KBM-7 (cell line): Measurements from ENCODE around the gene SEC61G.

Experiments
- DNase-seq: peaks from one replicate; pipeline ENCODE4 v3.0.0-alpha.2; 2015
- in situ Hi-C: fragments of 300-500 bp; cut with MboI; formaldehyde crosslinking; loops from 2 replicates; pipeline ENCODE4 v1.14.3; 2020; ENCODE audit warnings: low sequenced_read_pairs, low pct_unique_long_range_greater_than_20kb, mixed read lengths

Gene SEC61G

DNA sequence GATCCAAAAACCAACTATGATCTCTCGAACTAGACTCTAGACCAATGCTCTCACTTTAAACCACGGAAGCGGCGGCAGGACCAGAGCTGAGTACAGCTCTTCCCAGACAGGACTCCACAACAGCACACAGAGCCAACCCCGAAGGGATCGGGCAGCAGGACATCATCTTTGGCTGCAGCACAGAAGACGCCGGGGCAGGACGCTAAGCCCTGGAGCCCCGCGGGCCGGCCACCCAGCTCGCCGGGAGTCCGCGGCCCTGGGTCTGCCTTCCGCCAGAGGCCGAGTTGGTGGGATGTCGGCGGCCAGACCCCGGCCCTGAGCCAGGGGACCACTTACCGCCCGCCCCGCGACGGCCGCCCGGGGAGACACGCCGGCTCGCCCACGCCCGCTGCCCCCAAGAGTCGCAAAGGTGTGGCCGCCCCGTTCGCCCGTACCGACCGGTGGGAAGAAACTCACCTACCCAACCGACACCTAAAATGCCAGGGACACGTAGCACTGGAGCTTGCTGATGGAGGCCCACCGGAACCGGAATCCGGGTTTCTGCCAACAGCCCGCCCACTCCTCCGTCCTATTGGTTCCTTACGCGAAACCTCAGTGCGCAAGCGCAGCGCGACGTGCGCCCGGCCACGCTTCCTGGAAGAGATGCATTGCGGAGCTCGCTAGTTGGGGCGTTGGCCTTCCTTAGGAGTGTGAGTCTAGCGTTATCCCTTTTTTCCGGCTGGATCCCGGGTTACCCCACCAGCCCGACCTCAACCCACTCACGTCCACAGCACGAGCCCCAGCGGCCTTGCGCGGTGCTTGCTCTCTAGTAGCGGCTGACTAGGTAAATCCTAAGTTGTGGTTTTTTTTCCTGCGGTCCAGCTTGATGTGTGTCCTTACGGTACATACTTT, at the start of gene SEC61G:
TSS of gene SEC61G (minus strand) at position 510 of the 891 bp plus-strand sequence. CDS start 1,623 bp downstream, outside the sequence.
- in situ Hi-C loops, result no loop called here
- peak; percentile 93 for DNase-seq

DNA sequence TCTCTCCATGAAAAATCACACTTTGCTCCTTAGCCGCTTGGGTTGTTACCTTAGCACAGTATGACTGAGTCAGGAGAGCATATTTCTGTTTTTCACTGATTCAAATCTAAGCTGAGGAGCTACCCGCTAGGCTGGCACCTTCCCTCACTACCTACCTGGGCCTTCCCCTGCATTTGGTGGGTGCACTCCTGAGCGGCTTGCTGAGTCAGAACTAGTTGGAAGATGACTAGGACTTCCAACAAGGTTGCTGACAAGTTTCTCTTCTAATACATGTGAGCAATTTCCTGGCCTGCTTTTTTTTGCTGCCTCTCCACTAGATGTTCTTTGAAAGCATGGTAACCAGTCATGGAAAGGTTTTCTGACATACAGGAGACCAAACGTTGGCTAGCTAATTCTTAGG, 43.8 kb upstream of the SEC61G start:
- DNase-seq, result no peak
- in situ Hi-C loops, result no loop called here

DNA sequence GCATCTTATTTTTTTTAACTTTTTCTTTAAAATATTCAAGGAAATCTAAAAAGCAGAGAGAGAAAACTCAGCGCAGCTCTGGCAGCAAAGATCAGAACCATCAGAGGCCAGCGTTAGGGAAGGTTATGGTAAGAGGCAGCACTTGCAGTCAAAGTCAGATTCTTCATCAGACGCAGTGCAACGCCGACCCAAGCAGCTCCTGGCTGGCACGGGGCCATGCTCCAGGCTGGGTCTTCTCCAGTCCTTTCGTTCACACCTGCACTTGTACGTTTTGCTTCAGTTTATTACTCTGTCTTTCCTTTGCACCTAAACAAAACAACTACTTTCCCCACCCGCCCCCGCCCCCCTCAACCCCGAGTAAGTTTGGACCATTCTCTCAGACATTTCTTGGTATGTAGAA, 43.1 kb upstream of the SEC61G start:
- DNase-seq, result no peak
- in situ Hi-C loops, result no loop called here

GRCh38 chr7:54799792-54800191, 40.8 kb upstream of the SEC61G start:
- in situ Hi-C loops, result loop anchor here (25.0 kb wide), 1 partner anchor 463 kb away; no protein-coding TSS in a partner anchor
- no peak for DNase-seq

- in situ Hi-C loops, result loop anchor here (25.0 kb wide), 1 partner anchor 464 kb away; no protein-coding TSS in a partner anchor
- DNase-seq, result no peak
Measured at GRCh38 chr7:54798530-54798929, 39.5 kb upstream of the SEC61G start.

DNA sequence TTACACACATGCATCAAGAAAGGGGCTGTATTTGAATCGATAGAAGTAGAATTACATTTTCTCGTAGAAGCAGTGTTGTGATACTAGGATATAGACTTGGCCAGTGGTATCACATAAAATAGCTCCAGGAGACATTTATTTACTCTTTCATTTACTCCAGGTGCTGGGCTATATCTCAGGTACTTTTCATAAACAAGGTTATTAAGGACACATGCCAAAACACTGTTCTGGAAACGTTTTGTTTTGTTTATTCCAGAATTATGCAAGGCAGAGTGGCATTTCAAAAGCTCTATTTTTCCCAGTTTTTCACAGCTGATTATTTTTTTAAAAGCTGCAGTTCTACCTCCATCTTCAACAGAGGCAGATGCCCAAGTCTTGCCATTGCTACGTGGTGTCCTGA, 37.8 kb upstream of the SEC61G start:
- DNase-seq, result no peak
- in situ Hi-C loops, result loop anchor here (25.0 kb wide), 1 partner anchor 465 kb away; no protein-coding TSS in a partner anchor

GRCh38 chr7:54796150-54796549, 37.1 kb upstream of the SEC61G start:
- DNase-seq, result no peak
- in situ Hi-C loops, result loop anchor here (25.0 kb wide), 1 partner anchor 466 kb away; no protein-coding TSS in a partner anchor

- in situ Hi-C loops, result loop anchor here (25.0 kb wide), 1 partner anchor 470 kb away; no protein-coding TSS in a partner anchor
- no peak for DNase-seq
Measured at GRCh38 chr7:54792383-54792782, 33.4 kb upstream of the SEC61G start.

DNA sequence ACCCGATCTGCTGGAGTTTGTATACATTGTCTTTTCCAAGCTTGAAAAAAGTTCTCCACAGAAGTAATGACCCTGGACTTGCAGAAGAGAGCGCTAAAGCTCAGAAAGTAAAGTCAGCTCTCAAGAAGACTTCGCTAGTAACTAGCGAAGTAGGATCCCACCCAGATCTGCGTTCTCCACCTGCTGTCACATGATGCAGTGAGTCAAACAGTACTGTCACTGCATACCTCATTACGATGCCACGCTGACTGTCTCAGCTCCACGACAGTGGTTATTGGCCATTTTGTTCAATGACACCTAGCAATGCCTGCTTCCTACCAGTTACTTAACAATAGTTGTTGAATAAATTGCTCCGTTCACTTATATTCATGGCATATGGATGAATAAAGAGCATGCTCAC, 29.7 kb upstream of the SEC61G start:
- in situ Hi-C loops, result loop anchor here (25.0 kb wide), 1 partner anchor 474 kb away; no protein-coding TSS in a partner anchor
- DNase-seq, result peak; percentile 53

- in situ Hi-C loops, result loop anchor here (25.0 kb wide), 1 partner anchor 477 kb away; no protein-coding TSS in a partner anchor
- DNase-seq, result no peak
Measured at GRCh38 chr7:54785261-54785660, 26.2 kb upstream of the SEC61G start.

DNA sequence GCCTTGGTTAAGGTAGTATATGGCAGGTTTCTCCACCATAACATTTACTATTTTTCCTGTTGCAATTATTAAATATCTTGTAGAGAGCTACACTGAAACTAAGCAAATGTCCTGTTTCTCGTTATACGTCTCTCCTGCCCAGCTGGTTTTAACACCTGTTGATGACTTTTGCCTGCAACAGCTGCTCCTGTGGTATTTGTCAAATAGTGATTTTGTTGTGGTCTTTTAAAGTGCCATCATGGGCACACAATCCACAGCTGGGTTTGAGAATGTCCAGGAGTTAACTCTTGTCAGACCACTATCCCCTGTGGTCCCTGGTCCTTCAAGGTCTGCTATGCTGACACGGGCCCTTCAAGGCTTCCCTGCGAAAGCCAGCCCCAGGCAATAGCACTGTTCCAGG, 24.9 kb upstream of the SEC61G start:
- in situ Hi-C loops, result loop anchor here (25.0 kb wide), 1 partner anchor 478 kb away; no protein-coding TSS in a partner anchor
- no peak for DNase-seq

DNA sequence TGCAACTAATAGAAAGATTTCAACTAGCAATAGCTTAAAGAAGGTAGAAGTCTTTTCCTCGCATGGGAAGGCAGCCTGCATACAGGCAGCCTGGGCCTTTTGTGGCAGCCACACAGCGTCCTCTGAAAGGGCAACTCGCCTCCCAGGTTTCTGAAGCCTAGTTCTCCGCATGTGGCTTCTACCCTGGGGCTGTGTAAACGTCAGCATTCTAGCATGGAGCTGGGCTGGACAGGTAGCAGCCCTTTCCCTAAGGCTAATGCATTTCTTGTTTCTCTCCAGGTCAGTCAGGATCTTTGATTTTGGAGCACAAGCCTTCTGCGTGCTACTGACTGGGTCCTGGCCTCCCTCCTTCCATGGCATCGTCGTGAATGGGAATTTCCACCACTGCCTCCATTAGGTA, 23.8 kb upstream of the SEC61G start:
- in situ Hi-C loops, result loop anchor here (25.0 kb wide), 1 partner anchor 479 kb away; no protein-coding TSS in a partner anchor
- DNase-seq, result no peak

GRCh38 chr7:54782314-54782713, 23.3 kb upstream of the SEC61G start:
- no peak for DNase-seq
- in situ Hi-C loops, result loop anchor here (25.0 kb wide), 1 partner anchor 480 kb away; no protein-coding TSS in a partner anchor

- no peak for DNase-seq
- in situ Hi-C loops, result loop anchor here (25.0 kb wide), 1 partner anchor 481 kb away; no protein-coding TSS in a partner anchor
Measured at GRCh38 chr7:54781134-54781920, 22.3 kb upstream of the SEC61G start.

- in situ Hi-C loops, result loop anchor here (25.0 kb wide), 1 partner anchor 482 kb away; no protein-coding TSS in a partner anchor
- DNase-seq, result no peak
Measured at GRCh38 chr7:54780490-54780889, 21.5 kb upstream of the SEC61G start.

DNA sequence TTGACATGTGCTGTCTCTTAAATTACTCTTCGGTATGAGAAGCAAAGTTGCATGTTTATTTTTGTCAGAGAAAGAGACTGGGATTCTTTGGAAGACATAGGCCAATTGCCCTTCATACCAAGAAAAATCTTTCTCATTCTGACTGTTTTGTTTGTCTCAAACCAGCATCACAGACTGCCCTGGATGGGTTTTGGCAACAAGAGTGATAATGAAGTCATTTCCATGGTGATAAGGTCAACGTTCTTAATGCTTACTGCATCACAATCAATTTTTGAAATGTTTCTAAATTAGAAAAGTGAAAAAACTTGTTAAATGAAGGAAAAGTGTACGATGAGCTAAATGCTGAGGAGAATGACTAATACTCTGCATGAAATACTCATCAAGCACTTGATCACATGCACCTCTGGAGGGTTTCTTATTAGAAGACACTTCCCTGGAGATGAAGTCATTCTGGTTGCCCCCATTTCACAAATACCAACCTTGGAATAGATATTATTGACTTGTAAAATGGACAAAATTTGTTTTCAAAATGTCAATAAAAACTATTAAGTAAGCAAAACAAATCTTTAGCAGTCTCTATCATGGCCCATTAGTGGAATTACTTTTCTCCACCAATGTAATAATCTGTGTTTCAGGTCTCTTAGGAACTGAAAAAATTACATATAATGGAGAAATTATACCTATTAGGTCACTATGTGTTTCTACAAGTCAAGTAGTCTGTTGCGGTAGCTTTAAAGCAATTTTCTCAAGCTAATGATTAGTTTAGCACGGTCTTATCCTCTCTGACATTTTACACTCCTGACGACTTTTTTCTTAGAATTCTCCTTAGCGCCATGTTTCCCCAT, 19.9 kb upstream of the SEC61G start:
- in situ Hi-C loops, result loop anchor here (25.0 kb wide), 1 partner anchor 483 kb away; no protein-coding TSS in a partner anchor
- DNase-seq, result no peak

- in situ Hi-C loops, result loop anchor here (25.0 kb wide), 1 partner anchor 484 kb away; no protein-coding TSS in a partner anchor
- no peak for DNase-seq
Measured at GRCh38 chr7:54778166-54778565, 19.2 kb upstream of the SEC61G start.
